ENCODE measurements around the gene EIF4E1B. TPM values are rescaled to one million over a fixed set of nuclear protein-coding genes. Genes with fewer than 3 reads are reported as not detected.

EIF4E1B gene
- total RNA-seq (ENCODE audit: unreplicated experiment): not detected
- long read RNA-seq: 0 reads

GRCh38 chr5:176629853-176630680 lies at the start of gene EIF4E1B, which contains the start of gene SNCB:
EIF4E1B (plus strand) TSS chr5:176630675; CDS start chr5:176642788, 12,113 bp downstream.
SNCB (minus strand) TSS chr5:176630534; CDS start chr5:176629654, 880 bp downstream.
- peaks cover 26% of the 10 kb centered on the region for H3K27me3 Mint-ChIP-seq (ENCODE audit: unreplicated experiment)
- TF ChIP-seq, protein P1, sequence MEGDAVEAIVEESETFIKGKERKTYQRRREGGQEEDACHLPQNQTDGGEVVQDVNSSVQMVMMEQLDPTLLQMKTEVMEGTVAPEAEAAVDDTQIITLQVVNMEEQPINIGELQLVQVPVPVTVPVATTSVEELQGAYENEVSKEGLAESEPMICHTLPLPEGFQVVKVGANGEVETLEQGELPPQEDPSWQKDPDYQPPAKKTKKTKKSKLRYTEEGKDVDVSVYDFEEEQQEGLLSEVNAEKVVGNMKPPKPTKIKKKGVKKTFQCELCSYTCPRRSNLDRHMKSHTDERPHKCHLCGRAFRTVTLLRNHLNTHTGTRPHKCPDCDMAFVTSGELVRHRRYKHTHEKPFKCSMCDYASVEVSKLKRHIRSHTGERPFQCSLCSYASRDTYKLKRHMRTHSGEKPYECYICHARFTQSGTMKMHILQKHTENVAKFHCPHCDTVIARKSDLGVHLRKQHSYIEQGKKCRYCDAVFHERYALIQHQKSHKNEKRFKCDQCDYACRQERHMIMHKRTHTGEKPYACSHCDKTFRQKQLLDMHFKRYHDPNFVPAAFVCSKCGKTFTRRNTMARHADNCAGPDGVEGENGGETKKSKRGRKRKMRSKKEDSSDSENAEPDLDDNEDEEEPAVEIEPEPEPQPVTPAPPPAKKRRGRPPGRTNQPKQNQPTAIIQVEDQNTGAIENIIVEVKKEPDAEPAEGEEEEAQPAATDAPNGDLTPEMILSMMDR (IDR thresholded peaks at IDR 0.05; ENCODE audit: partially characterized antibody, unreplicated experiment): no peak
- H3K9me3 Mint-ChIP-seq (ENCODE audit: unreplicated experiment): peaks cover 11% of the 10 kb centered on the region
- H3K4me3 Mint-ChIP-seq (ENCODE audit: unreplicated experiment): peak within 1 kb of the TSS; percentile 84
- H3K36me3 Mint-ChIP-seq (ENCODE audit: unreplicated experiment): no peaks in the 10 kb centered on the region
- peak within 1 kb of the TSS; percentile 13 for H3K27ac Mint-ChIP-seq (ENCODE audit: unreplicated experiment)
- DNase-seq: peak; percentile 80
- peaks cover 19% of the 10 kb centered on the region for H3K4me1 Mint-ChIP-seq (ENCODE audit: low read depth, unreplicated experiment)

GRCh38 chr5:176581361-176581760 lies 49.1 kb upstream of the EIF4E1B start:
- no peak overlapping the region for H3K27ac Mint-ChIP-seq (ENCODE audit: unreplicated experiment)
- H3K36me3 Mint-ChIP-seq (ENCODE audit: unreplicated experiment): no peaks in the 10 kb centered on the region
- TF ChIP-seq, protein P1 (IDR thresholded peaks at IDR 0.05; ENCODE audit: partially characterized antibody, unreplicated experiment): no peak
- no peak for DNase-seq
- H3K9me3 Mint-ChIP-seq (ENCODE audit: unreplicated experiment): peaks cover 5% of the 10 kb centered on the region
- peaks cover 2% of the 10 kb centered on the region for H3K4me1 Mint-ChIP-seq (ENCODE audit: low read depth, unreplicated experiment)
- H3K27me3 Mint-ChIP-seq (ENCODE audit: unreplicated experiment): peaks cover 12% of the 10 kb centered on the region
- H3K4me3 Mint-ChIP-seq (ENCODE audit: unreplicated experiment): no peak overlapping the region

- Mint-ChIP-seq H3K4me1 (ENCODE audit: low read depth, unreplicated experiment) (no peaks in the 10 kb centered on the region), H3K4me3 (ENCODE audit: unreplicated experiment) (no peak overlapping the region), H3K36me3 (ENCODE audit: unreplicated experiment) (peaks cover 4% of the 10 kb centered on the region), H3K9me3 (ENCODE audit: unreplicated experiment) (peaks cover 8% of the 10 kb centered on the region), H3K27ac (ENCODE audit: unreplicated experiment) (no peak overlapping the region), H3K27me3 (ENCODE audit: unreplicated experiment) (peaks cover 7% of the 10 kb centered on the region)
- DNase-seq: no peak
- TF ChIP-seq, protein P1 (IDR thresholded peaks at IDR 0.05; ENCODE audit: partially characterized antibody, unreplicated experiment): no peak
Measured at GRCh38 chr5:176583076-176583475, 47.4 kb upstream of the EIF4E1B start.

GRCh38 chr5:176587398-176587797 lies 43.1 kb upstream of the EIF4E1B start:
- DNase-seq: no peak
- Mint-ChIP-seq H3K4me3 (ENCODE audit: unreplicated experiment) (no peak overlapping the region), H3K36me3 (ENCODE audit: unreplicated experiment) (peaks cover 10% of the 10 kb centered on the region), H3K27ac (ENCODE audit: unreplicated experiment) (no peak overlapping the region), H3K27me3 (ENCODE audit: unreplicated experiment) (no peaks in the 10 kb centered on the region), H3K9me3 (ENCODE audit: unreplicated experiment) (peaks cover 10% of the 10 kb centered on the region), H3K4me1 (ENCODE audit: low read depth, unreplicated experiment) (peaks cover 2% of the 10 kb centered on the region)
- TF ChIP-seq, protein P1 (IDR thresholded peaks at IDR 0.05; ENCODE audit: partially characterized antibody, unreplicated experiment): no peak

DNA sequence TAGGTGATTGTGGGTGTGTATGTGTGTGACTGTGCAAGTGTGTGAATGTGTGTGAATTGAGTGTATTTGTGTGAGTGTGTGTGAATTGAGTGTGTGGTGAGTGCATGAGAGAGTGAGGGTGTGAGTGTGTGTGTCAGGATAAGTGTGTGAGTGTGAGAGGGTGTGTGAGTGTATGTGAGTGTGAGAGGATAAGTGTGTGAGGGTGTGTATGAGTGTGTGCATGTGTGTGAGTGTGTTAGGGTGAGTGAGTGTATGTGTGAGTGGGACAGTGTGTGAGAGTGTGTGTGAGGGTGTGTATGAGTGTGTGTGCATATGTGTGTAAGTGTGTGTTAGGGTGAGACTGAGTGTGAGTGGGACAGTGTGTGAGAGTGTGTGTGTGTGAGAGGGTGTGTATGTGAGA lies 42.2 kb upstream of the EIF4E1B start:
- Mint-ChIP-seq H3K9me3 (ENCODE audit: unreplicated experiment) (peaks cover 13% of the 10 kb centered on the region), H3K27me3 (ENCODE audit: unreplicated experiment) (peaks cover 2% of the 10 kb centered on the region), H3K27ac (ENCODE audit: unreplicated experiment) (peak overlapping the region; percentile 4), H3K36me3 (ENCODE audit: unreplicated experiment) (peaks cover 10% of the 10 kb centered on the region), H3K4me1 (ENCODE audit: low read depth, unreplicated experiment) (peaks cover 2% of the 10 kb centered on the region), H3K4me3 (ENCODE audit: unreplicated experiment) (peak overlapping the region; percentile 12)
- TF ChIP-seq, protein P1 (IDR thresholded peaks at IDR 0.05; ENCODE audit: partially characterized antibody, unreplicated experiment): no peak
- no peak for DNase-seq

Measured in glutamatergic neuron (in vitro differentiated cells).